Neural cell (in vitro differentiated cells): ENCODE results near the gene SH3PXD2B. TPM values are rescaled to one million over a fixed set of nuclear protein-coding genes. Genes with fewer than 3 reads are reported as not detected.

Experiments
- H2AFZ ChIP-seq: fragments of 200-600, 300-800 bp; sonication (generic), shearing (Covaris generic); 2 replicates; pipeline ENCODE4 v1.6.0; 2014; ENCODE audit warnings: low read depth, mild to moderate bottlenecking, antibody characterized with exemption, low read length, moderate library complexity
- H3F3A ChIP-seq: fragments of 200-600 bp; shearing (Covaris generic); 2 replicates; pipeline ENCODE4 v1.6.1; 2016; ENCODE audit warnings: mild to moderate bottlenecking, moderate library complexity, mixed read lengths, antibody characterized with exemption, low read length; ENCODE audit not compliant: insufficient read depth, poor library complexity, severe bottlenecking
- H3K27ac ChIP-seq: fragments of 200-600, 300-800 bp; sonication (generic), shearing (Covaris generic); 2 replicates; pipeline ENCODE4 v1.5.1; 2014; ENCODE audit warnings: mild to moderate bottlenecking, low read length, moderate library complexity
- H3K27me3 ChIP-seq: fragments of 300-800, 200-600 bp; sonication (generic), shearing (Covaris generic); 2 replicates; pipeline ENCODE4 v1.6.0; 2014; ENCODE audit warnings: mild to moderate bottlenecking, low read depth, low read length, moderate library complexity; ENCODE audit not compliant: insufficient read depth
- H3K36me3 ChIP-seq: fragments of 300-800, 200-600 bp; sonication (generic), shearing (Covaris generic); 2 replicates; pipeline ENCODE4 v1.5.1; 2014; ENCODE audit warnings: mild to moderate bottlenecking, antibody characterized with exemption, low read length, moderate library complexity; ENCODE audit not compliant: insufficient read depth
- H3K4me2 ChIP-seq: fragments of 300-800, 200-600 bp; sonication (generic), shearing (Covaris generic); 2 replicates; pipeline ENCODE4 v1.6.0; 2014; ENCODE audit warnings: mild to moderate bottlenecking, low read length
- H3K4me3 ChIP-seq: fragments of 300-800, 200-600 bp; sonication (generic), shearing (Covaris generic); 2 replicates; pipeline ENCODE4 v1.5.1; 2014; ENCODE audit warnings: mild to moderate bottlenecking, low read length, moderate library complexity
- H3K79me2 ChIP-seq: fragments of 200-600 bp; shearing (Covaris generic); replicated peaks from 2 replicates; pipeline ENCODE4 v1.6.0; 2014; ENCODE audit warnings: mild to moderate bottlenecking, low read length, moderate library complexity; ENCODE audit not compliant: insufficient read depth
- H3K9ac ChIP-seq: fragments of 300-800, 200-600 bp; sonication (generic), shearing (Covaris generic); 2 replicates; pipeline ENCODE4 v1.6.1; 2016; ENCODE audit warnings: mild to moderate bottlenecking, low read length, mixed read lengths
- H3K9me2 ChIP-seq: fragments of 200-600 bp; shearing (Covaris generic); 2 replicates; pipeline ENCODE4 v1.6.1; 2016; ENCODE audit warnings: mild to moderate bottlenecking, low read length, mixed read lengths; ENCODE audit not compliant: insufficient read depth
- H3K9me3 ChIP-seq: fragments of 200-600, 300-800 bp; sonication (generic), shearing (Covaris generic); 2 replicates; pipeline ENCODE4 v1.6.1; 2016; ENCODE audit warnings: mild to moderate bottlenecking, mixed run types, low read length, moderate library complexity, mixed read lengths
- H4K20me1 ChIP-seq: fragments of 200-600 bp; shearing (Covaris generic); 2 replicates; pipeline ENCODE4 v1.6.1; 2016; ENCODE audit warnings: mild to moderate bottlenecking, mixed run types; ENCODE audit not compliant: insufficient read depth
- CTCF ChIP-seq: fragments of 450-650 bp; IDR thresholded peaks from 2 replicates; pipeline ENCODE4 v1.5.1; 2014; ENCODE audit warnings: antibody characterized with exemption, mild to moderate bottlenecking, moderate library complexity; ENCODE audit not compliant: poor library complexity, severe bottlenecking
- EP300 ChIP-seq: fragments of 450-650 bp; conservative IDR thresholded peaks from 2 replicates; pipeline ENCODE4 v1.6.1; 2014; ENCODE audit warnings: antibody characterized with exemption, mild to moderate bottlenecking, moderate library complexity; ENCODE audit not compliant: poor library complexity, severe bottlenecking
- EZH2 ChIP-seq: fragments of 200-600, 300-800 bp; shearing (Covaris generic), sonication (generic); IDR thresholded peaks from 2 replicates; pipeline ENCODE4 v1.6.1; 2014; ENCODE audit warnings: antibody characterized with exemption, low read length, borderline replicate concordance, mild to moderate bottlenecking; ENCODE audit not compliant: insufficient read depth, poor library complexity, severe bottlenecking
- MXI1 ChIP-seq: fragments of 450-650 bp; conservative IDR thresholded peaks from 2 replicates; pipeline ENCODE4 v1.6.1; 2014; ENCODE audit warnings: antibody characterized with exemption, mild to moderate bottlenecking; ENCODE audit not compliant: poor library complexity, severe bottlenecking
- POLR2AphosphoS5 ChIP-seq: IDR thresholded peaks from 2 replicates; pipeline ENCODE4 v1.6.1; 2012
- RAD21 ChIP-seq: fragments of 450-650 bp; conservative IDR thresholded peaks from 2 replicates; pipeline ENCODE4 v1.6.1; 2014; ENCODE audit warnings: antibody characterized with exemption, mild to moderate bottlenecking, moderate library complexity
- REST ChIP-seq: IDR thresholded peaks from 2 replicates; pipeline ENCODE4 v1.6.1; 2012; ENCODE audit warnings: borderline replicate concordance
- SMC3 ChIP-seq: fragments of 450-650 bp; conservative IDR thresholded peaks from 2 replicates; pipeline ENCODE4 v1.6.1; 2014; ENCODE audit warnings: antibody characterized with exemption, mild to moderate bottlenecking, moderate library complexity; ENCODE audit not compliant: poor library complexity
- TAF1 ChIP-seq: IDR thresholded peaks from 2 replicates; pipeline ENCODE4 v1.6.1; 2012; ENCODE audit warnings: low read depth
- polyA plus RNA-seq: library from polyadenylated mRNA; depleted of rRNA; stranded (reverse); fragments of >200 nt; gene quantifications from 2 replicates; pipeline ENCODE4 v1.2.3, GENCODE V29; 2014

SH3PXD2B gene
- polyA plus RNA-seq, 1 donor from 2014 or later, result 11.7 TPM

GRCh38 chr5:172358345-172358744 lies 96.0 kb downstream of the SH3PXD2B start:
- H4K20me1 ChIP-seq, result no peaks in the 10 kb centered on the region
- no peaks in the 10 kb centered on the region for H3F3A ChIP-seq
- no peaks in the 10 kb centered on the region for H3K79me2 ChIP-seq
- H3K36me3 ChIP-seq, result peaks cover 7% of the 10 kb centered on the region
- TF ChIP-seq SMC3 (no peak), TAF1 (no peak), EP300 (no peak), RAD21 (no peak), CTCF (no peak), POLR2AphosphoS5 (no peak), REST (no peak), MXI1 (no peak), EZH2 (no peak)
- H3K27me3 ChIP-seq, result no peaks in the 10 kb centered on the region
- H3K9me2 ChIP-seq, result no peaks in the 10 kb centered on the region
- H3K9ac ChIP-seq, result no peak overlapping the region
- H3K9me3 ChIP-seq, result no peaks in the 10 kb centered on the region
- H3K4me2 ChIP-seq, result no peak overlapping the region
- H3K27ac ChIP-seq, result no peak overlapping the region
- H3K4me3 ChIP-seq, result no peak overlapping the region
- no peak overlapping the region for H2AFZ ChIP-seq

GRCh38 chr5:172356527-172356926 lies 97.8 kb downstream of the SH3PXD2B start:
- peaks cover 7% of the 10 kb centered on the region for H3K36me3 ChIP-seq
- H3K79me2 ChIP-seq, result no peaks in the 10 kb centered on the region
- no peak for TF ChIP-seq POLR2AphosphoS5
- TF ChIP-seq CTCF, result no peak
- no peak for TF ChIP-seq MXI1
- no peak for TF ChIP-seq EZH2
- no peak for TF ChIP-seq RAD21
- TF ChIP-seq SMC3, result no peak
- TF ChIP-seq REST, result no peak
- no peak for TF ChIP-seq TAF1
- TF ChIP-seq EP300, result no peak
- no peak overlapping the region for H2AFZ ChIP-seq
- no peaks in the 10 kb centered on the region for H3K9me2 ChIP-seq
- H3K9me3 ChIP-seq, result no peaks in the 10 kb centered on the region
- H3F3A ChIP-seq, result no peaks in the 10 kb centered on the region
- no peak overlapping the region for H3K4me3 ChIP-seq
- H3K27me3 ChIP-seq, result no peaks in the 10 kb centered on the region
- H3K27ac ChIP-seq, result no peak overlapping the region
- H3K4me2 ChIP-seq, result no peak overlapping the region
- no peak overlapping the region for H3K9ac ChIP-seq
- no peaks in the 10 kb centered on the region for H4K20me1 ChIP-seq
